Tibial nerve (tissue), 4 donors: ENCODE data around the gene SLC26A2. TPM values are rescaled to one million over a fixed set of nuclear protein-coding genes. Genes with fewer than 3 reads are reported as not detected.
A peak's percentile ranks its signal among the peaks of the same experiment; 100 is the strongest.
"Not testable (repeated sequence)": the region's sequence is repeated elsewhere in the genome, so short reads cannot be mapped to it uniquely, and the experiment has no call there.

Source experiments
- DNase-seq, 2 donors: peaks; one replicate each; pipeline ENCODE4 v3.0.0-alpha.2; 2019; ENCODE audit warnings: low spot score in 2 of 2
- H3K27ac ChIP-seq, 4 donors: fragments of 200-600 bp; sonication (generic) in 3 of 4; one replicate each; pipeline ENCODE4 v1.5.1; 2017 to 2019; ENCODE audit warnings: mild to moderate bottlenecking in 1 of 4
- H3K27me3 ChIP-seq, 2 donors: fragments of 200-600 bp; sonication (generic) in 1 of 2; one replicate each; pipeline versions ENCODE4 v1.5.1 to v1.6.0; 2017 to 2019
- H3K36me3 ChIP-seq, 3 donors: fragments of 200-600 bp; sonication (generic); one replicate each; pipeline ENCODE4 v1.5.1; 2018 to 2019
- H3K4me1 ChIP-seq, 4 donors: fragments of 200-600 bp; sonication (generic) in 3 of 4; one replicate each; pipeline ENCODE4 v1.5.1; 2017 to 2019
- H3K4me3 ChIP-seq, 4 donors: fragments of 200-600 bp; sonication (generic) in 3 of 4; one replicate each; pipeline ENCODE4 v1.5.1; 2017 to 2019; ENCODE audit warnings: mild to moderate bottlenecking in 1 of 4, moderate library complexity in 1 of 4
- H3K9me3 ChIP-seq, 4 donors: fragments of 200-600 bp; sonication (generic) in 3 of 4; one replicate each; pipeline ENCODE4 v1.5.1; 2017 to 2019
- EP300 ChIP-seq, 2 donors: sonication (generic); formaldehyde crosslinking; IDR thresholded peaks; one replicate each; pipeline ENCODE4 v1.6.1; 2017; ENCODE audit warnings: antibody characterized with exemption in 2 of 2, mild to moderate bottlenecking in 1 of 2
- POLR2A ChIP-seq, 2 donors: fragments of 450-650 bp; IDR thresholded peaks; one replicate each; pipeline ENCODE4 v1.6.1; 2017; ENCODE audit warnings: antibody characterized with exemption in 2 of 2, mild to moderate bottlenecking in 2 of 2, moderate library complexity in 2 of 2
- WGBS, 2 donors: methylation state at CpG; one replicate each; pipeline ENCODE4 v1.1.5; 2018; 5-methylcytosine and 5-hydroxymethylcytosine counted together
- total RNA-seq, 4 donors: library from RNA; depleted of rRNA; stranded (reverse); fragments of >200 nt; gene quantifications; one replicate each; pipeline ENCODE4 v1.1.0, GENCODE V29; 2016
- TF ChIP-seq, protein P1 (sequence below), 5 experiments: fragments of 200-600 bp in 3 of 5; fragments of 450-650 bp in 2 of 5; sonication (generic) in 3 of 5; IDR thresholded peaks; one replicate each; pipeline ENCODE4 v1.5.1; 2016 to 2019; ENCODE audit warnings: antibody characterized with exemption in 5 of 5, mild to moderate bottlenecking in 3 of 5, moderate library complexity in 2 of 5

Gene SLC26A2
- total RNA-seq, 4 donors from 2014 or later, result 10.2 to 17.9 (median 12.4) TPM

DNA sequence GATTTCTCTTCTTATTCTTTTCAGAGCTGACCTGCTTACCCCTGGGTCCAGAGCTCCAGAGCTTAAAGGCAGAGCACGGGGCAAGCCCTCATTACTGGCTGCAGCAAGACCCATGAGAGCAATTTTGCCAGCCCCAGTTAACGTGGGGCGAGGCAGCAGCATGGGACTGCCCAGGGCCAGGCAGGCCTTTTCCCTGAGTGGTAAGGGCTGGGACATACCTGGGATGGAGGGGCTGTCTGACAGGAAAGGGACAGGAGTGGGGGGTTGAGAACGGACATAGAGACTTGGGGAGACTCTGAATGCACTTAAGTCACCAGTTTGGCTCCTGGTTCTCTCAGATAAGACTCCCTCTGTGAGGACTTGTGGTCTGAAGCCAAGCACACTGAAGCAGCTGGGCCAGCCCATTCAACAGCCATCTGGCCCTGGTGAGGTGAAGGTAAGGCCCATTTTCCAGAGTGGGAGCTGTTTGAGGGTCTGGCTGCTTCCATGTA is 66.2 kb downstream of the SLC26A2 start:
- WGBS, 2 donors, result 71 to 87% methylated on average over 4 of the region's 4 CpGs
- H3K27me3 ChIP-seq, result no peaks in the 10 kb centered on the region
- peaks cover 0 to 18% (median 4%) of the 10 kb centered on the region in 4 donors for H3K4me1 ChIP-seq
- H3K4me3 ChIP-seq, result no peak overlapping the region
- H3K27ac ChIP-seq, result no peak overlapping the region
- DNase-seq, result no peak
- H3K36me3 ChIP-seq, result peaks cover 0 to 77% (median under 1%) of the 10 kb centered on the region in 3 donors
- no peaks in the 10 kb centered on the region for H3K9me3 ChIP-seq
- TF ChIP-seq, protein P1, sequence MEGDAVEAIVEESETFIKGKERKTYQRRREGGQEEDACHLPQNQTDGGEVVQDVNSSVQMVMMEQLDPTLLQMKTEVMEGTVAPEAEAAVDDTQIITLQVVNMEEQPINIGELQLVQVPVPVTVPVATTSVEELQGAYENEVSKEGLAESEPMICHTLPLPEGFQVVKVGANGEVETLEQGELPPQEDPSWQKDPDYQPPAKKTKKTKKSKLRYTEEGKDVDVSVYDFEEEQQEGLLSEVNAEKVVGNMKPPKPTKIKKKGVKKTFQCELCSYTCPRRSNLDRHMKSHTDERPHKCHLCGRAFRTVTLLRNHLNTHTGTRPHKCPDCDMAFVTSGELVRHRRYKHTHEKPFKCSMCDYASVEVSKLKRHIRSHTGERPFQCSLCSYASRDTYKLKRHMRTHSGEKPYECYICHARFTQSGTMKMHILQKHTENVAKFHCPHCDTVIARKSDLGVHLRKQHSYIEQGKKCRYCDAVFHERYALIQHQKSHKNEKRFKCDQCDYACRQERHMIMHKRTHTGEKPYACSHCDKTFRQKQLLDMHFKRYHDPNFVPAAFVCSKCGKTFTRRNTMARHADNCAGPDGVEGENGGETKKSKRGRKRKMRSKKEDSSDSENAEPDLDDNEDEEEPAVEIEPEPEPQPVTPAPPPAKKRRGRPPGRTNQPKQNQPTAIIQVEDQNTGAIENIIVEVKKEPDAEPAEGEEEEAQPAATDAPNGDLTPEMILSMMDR (IDR thresholded peaks at IDR 0.05), result no peak
- no peak for TF ChIP-seq POLR2A (IDR thresholded peaks at IDR 0.05)
- no peak for TF ChIP-seq EP300 (IDR thresholded peaks at IDR 0.05)

DNA sequence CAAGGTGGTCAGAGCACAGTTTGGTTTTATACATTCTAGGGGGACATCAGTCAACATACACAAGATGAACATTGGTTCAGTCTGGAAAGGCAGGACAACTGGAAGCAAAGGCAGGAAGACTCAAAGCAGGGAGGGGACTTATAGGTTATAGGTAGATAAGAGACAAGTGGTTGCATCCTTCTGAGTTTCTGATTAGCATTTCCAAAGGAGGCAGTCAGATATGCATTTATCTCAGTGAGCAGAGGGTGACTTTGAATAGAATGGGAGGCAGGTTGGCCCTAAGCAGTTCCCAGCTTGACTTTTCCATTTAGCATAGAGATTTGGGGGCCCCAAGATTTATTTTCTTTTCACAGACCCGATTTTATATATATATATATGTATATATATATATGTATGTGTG is 67.5 kb downstream of the SLC26A2 start:
- WGBS, 2 donors, result 72 to 76% methylated on average over 1 of the region's 1 CpG
- not testable (repeated sequence) for H3K4me3 ChIP-seq, DNase-seq, H3K9me3 ChIP-seq, H3K27ac ChIP-seq, H3K4me1 ChIP-seq, H3K27me3 ChIP-seq
- peaks cover 0 to 89% (median 13%) of the 10 kb centered on the region in 3 donors for H3K36me3 ChIP-seq

DNA sequence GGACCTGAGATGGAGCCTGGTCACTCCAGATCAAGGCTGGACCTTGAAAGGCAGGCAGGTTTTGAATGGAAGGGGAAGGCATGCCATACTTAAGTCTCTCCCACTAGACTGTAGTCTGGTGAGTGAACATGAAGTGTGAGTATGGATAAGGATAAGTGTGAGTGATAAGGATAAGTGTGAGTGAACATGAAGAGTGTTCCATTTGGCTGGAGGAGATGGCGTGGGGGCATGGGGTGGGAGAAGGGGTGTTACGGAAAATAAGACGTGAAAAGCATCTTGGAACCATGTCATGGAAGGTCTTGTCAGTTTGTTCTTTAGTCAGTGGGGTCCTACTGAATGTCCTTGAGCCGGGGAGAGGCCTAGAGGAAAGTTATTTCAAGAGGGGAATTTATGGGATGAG is 72.8 kb downstream of the SLC26A2 start:
- no peaks in the 10 kb centered on the region for H3K27me3 ChIP-seq
- H3K9me3 ChIP-seq, result no peaks in the 10 kb centered on the region
- peaks cover 0 to 95% (median 17%) of the 10 kb centered on the region in 3 donors for H3K36me3 ChIP-seq
- WGBS, 2 donors, result 92 to 93% methylated on average over 4 of the region's 4 CpGs
- no peak overlapping the region for H3K4me3 ChIP-seq
- peaks cover 0 to 8% (median 0%) of the 10 kb centered on the region in 4 donors for H3K4me1 ChIP-seq
- no peak for DNase-seq
- no peak overlapping the region for H3K27ac ChIP-seq
- TF ChIP-seq POLR2A (IDR thresholded peaks at IDR 0.05) (no peak), EP300 (IDR thresholded peaks at IDR 0.05) (no peak)
- TF ChIP-seq, protein P1 (IDR thresholded peaks at IDR 0.05), result no peak

DNA sequence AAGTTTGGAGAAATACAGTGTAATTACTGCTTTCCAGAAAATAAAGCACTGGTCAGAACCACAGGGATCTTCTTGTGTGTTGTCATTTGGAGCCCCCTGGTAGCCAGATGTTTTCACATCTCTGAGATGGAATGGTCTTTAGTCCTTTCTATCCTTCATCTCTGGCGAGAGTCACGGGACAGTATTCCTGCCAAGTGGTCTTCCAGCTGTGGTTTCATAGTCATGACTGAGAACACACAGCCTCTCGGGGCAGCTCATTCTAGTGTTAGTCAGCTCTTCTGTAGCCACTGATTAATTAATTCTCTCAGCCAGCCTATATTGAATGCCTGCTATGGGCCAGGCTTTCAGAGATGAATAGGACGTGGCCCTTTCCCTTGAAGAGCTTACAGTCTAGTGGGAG is 74.1 kb downstream of the SLC26A2 start:
- no peaks in the 10 kb centered on the region for H3K27me3 ChIP-seq
- 64 to 72% methylated on average over 4 of the region's 4 CpGs for WGBS, 2 donors
- peaks cover 0 to 8% (median 0%) of the 10 kb centered on the region in 4 donors for H3K4me1 ChIP-seq
- no peaks in the 10 kb centered on the region for H3K9me3 ChIP-seq
- no peak overlapping the region for H3K27ac ChIP-seq
- DNase-seq, result peak in 1 of 2 donors; percentile 35
- H3K4me3 ChIP-seq, result no peak overlapping the region
- no peak for TF ChIP-seq POLR2A (IDR thresholded peaks at IDR 0.05)
- no peak for TF ChIP-seq EP300 (IDR thresholded peaks at IDR 0.05)
- TF ChIP-seq, protein P1 (IDR thresholded peaks at IDR 0.05), result no peak
- peaks cover 0 to 97% (median 23%) of the 10 kb centered on the region in 3 donors for H3K36me3 ChIP-seq

DNA sequence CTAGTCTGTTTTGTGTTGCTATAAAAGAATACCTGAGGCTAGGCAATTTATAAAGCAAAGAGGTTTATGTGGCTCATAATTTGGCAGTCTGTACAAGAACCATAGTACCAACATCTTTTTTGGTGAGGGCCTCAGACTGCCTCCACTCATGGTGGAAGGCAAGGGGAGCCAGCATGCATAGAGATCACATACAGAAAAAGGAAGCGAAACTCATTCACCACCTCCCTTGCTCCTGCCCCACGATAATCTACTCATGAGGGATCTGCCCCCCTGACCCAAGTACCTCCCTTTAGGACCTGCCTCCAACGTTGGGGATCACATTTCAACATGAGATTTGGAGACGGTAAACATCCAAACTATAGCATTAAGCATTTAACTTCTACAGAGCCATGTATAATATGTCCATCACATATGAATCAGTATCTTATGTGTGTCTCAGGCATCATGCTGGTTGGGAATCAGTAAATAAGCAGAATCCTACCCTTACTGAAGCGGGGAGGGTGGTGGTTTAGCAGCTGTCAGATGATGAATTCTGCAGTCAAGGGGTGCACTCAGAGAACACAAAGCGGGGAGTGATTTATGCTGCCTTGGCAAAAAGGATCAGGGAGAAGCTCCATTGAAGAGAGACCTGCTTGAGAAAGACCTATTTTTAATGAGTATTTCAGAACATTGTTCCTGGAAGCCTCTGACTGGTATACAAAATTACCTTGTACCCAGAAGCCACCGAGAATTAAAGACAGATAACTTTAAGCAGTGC is 74.8 kb downstream of the SLC26A2 start:
- Histone ChIP-seq H3K36me3 (peaks cover 0 to 97% (median 23%) of the 10 kb centered on the region in 3 donors), H3K4me1 (peaks cover 0 to 8% (median 0%) of the 10 kb centered on the region in 4 donors), H3K9me3 (no peaks in the 10 kb centered on the region), H3K27ac (no peak overlapping the region), H3K4me3 (no peak overlapping the region), H3K27me3 (no peaks in the 10 kb centered on the region)
- WGBS, 2 donors, result 76 to 83% methylated on average over 7 of the region's 7 CpGs
- TF ChIP-seq, protein P1 (IDR thresholded peaks at IDR 0.05), result no peak
- TF ChIP-seq POLR2A (IDR thresholded peaks at IDR 0.05) (no peak), EP300 (IDR thresholded peaks at IDR 0.05) (no peak)
- no peak for DNase-seq
